BLaER1 treated with 17β-estradiol and CSF1 and Interleukin-3, amounts not matched to agents 10 nM and 100 nM (cell line): ENCODE measurements around the gene SLC66A1.

Source experiments
- H3K27ac ChIP-seq, 11 experiments: shearing (Covaris generic); formaldehyde crosslinking; 2 replicates each; pipeline ENCODE4 v1.8.1; 2022
- H3K27me3 ChIP-seq, 11 experiments: shearing (Covaris generic); formaldehyde crosslinking; 2 replicates each; pipeline ENCODE4 v1.8.1; 2022
- H3K36me3 ChIP-seq, 11 experiments: shearing (Covaris generic); formaldehyde crosslinking; 2 replicates each; pipeline ENCODE4 v1.8.1; 2022
- H3K4me1 ChIP-seq, 10 experiments: shearing (Covaris generic); formaldehyde crosslinking; 2 replicates each; pipeline ENCODE4 v1.8.1; 2022
- H3K4me2 ChIP-seq, 11 experiments: shearing (Covaris generic); formaldehyde crosslinking; 2 replicates each; pipeline ENCODE4 v1.8.1; 2022
- H3K4me3 ChIP-seq, 10 experiments: shearing (Covaris generic); formaldehyde crosslinking; 2 replicates each; pipeline ENCODE4 v1.8.1; 2022
- H3K9ac ChIP-seq, 11 experiments: shearing (Covaris generic); formaldehyde crosslinking; 2 replicates each; pipeline ENCODE4 v1.8.1; 2022
- H3K9me3 ChIP-seq, 11 experiments: shearing (Covaris generic); formaldehyde crosslinking; replicated peaks in 1 of 11; 2 replicates each; pipeline ENCODE4 v1.8.1; 2022
- H4K20me1 ChIP-seq, 11 experiments: shearing (Covaris generic); formaldehyde crosslinking; 2 replicates each; pipeline ENCODE4 v1.8.1; 2022
- Cebpa-rat ChIP-seq, 11 experiments: shearing (Covaris generic); IDR thresholded peaks; 2 replicates each; pipeline ENCODE4 v1.8.1; 2022

SLC66A1 gene

DNA sequence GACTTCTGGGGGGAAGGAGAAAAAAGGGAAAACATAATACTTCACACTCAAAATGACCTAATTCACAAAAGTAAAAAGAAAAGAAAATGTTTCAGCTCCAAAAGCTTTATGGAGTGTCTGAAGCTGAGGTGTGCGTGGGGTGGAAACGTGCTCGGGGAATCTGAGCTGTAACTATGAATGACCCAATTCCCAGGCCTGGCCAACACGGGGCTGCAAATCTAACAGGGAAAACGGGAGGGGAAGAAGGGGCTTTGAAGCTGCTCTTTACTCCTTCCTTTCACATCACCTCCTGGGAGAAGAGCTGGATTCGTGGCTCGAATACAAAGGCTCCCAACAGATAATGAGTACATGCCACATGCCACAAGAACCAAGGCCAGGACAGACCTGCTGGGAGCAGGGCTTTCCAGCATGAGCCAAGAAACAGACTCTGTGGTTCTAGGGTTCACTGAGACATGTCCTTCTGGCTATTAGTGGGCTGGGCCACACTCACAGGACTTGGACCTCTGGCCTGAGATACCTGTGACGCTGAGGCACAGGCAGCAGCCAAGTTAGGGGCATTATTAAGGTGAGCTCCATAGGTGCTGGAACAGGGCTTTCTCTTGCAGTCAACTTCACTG, 51.5 kb downstream of the SLC66A1 start:
- no peak overlapping the region for H3K4me2 ChIP-seq
- peaks cover 60 to 100% (median 98%) of the 10 kb centered on the region in 11 experiments for H4K20me1 ChIP-seq

GRCh38 chr1:19365721-19366120, 53.6 kb downstream of the SLC66A1 start:
- H3K27ac ChIP-seq = no peak overlapping the region
- H3K36me3 ChIP-seq = peaks cover under 1 to 100% (median 58%) of the 10 kb centered on the region in 11 experiments; a peak in 21 of 22 replicates
- H3K27me3 ChIP-seq = no peaks in the 10 kb centered on the region
- H3K4me1 ChIP-seq = peaks cover 4 to 48% (median 37%) of the 10 kb centered on the region in 10 experiments; a peak in 19 of 20 replicates
- H3K4me2 ChIP-seq = no peak overlapping the region
- no peaks in the 10 kb centered on the region for H3K9me3 ChIP-seq
- H4K20me1 ChIP-seq = peaks cover 48 to 100% (median 98%) of the 10 kb centered on the region in 11 experiments
- H3K9ac ChIP-seq = no peak overlapping the region
- TF ChIP-seq Cebpa-rat (IDR thresholded peaks at IDR 0.05) = no peak
- no peak overlapping the region for H3K4me3 ChIP-seq

More for the DNA sequence above, 51.5 kb downstream of the SLC66A1 start:
- Histone ChIP-seq H3K27me3 (no peaks in the 10 kb centered on the region), H3K27ac (no peak overlapping the region), H3K36me3 (peaks cover 7 to 99% (median 59%) of the 10 kb centered on the region in 11 experiments), H3K9ac (0 out of 22 replicates have a peak overlapping the region, but pooled peaks of 1 of the 11 experiments have one; percentile 29), H3K4me1 (peaks cover 0 to 48% (median 37%) of the 10 kb centered on the region in 10 experiments; a peak in 14 of 20 replicates), H3K9me3 (no peaks in the 10 kb centered on the region), H3K4me3 (no peak overlapping the region)
- no peak for TF ChIP-seq Cebpa-rat (IDR thresholded peaks at IDR 0.05)

DNA sequence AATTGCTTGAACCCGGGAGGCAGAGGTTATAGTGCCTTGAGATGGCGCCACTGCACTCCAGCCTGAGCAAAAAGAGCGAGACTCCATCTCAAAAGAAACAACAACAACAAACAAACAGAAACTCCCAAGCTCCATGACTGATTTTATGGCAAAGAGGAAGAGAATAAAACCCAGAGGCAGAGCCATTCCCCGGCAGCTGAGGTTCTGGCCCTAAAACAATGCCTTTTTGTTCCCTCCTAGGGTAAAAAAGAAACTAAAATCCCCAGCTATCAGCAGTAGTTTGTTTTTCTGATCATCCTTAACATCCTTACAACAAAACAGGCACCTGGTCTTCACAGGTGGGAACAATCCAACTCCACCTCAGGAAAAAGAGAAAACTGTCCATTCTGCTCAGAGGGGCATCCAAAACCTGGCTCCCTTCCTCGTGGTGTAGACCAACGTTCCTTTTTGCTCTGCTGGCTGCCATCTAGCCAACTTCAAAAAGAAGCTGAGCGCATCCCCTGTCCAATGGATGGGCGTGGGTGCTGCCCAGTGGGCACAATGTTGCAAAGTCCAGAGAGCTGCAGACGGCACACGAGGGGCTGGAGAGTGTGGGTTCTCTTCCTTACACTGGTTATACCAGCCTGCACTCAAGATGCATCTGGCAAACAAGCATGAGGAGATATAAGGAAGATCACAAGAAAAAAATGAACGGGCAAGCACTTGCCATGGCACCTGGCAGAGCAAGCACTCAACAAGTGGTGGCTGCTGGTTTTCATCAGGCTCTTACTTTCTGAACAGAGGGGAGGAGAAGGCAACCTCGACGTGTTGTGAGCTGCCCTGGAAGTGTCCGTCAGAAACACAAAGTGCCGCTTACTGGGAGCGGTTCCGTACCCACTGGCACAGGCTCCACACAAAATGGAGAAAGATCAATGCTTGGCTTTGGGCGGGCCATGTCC, 54.7 kb downstream of the SLC66A1 start:
- Histone ChIP-seq H3K27ac (no peak overlapping the region), H3K4me2 (no peak overlapping the region; a peak in 1 of 22 replicates), H3K27me3 (no peaks in the 10 kb centered on the region), H3K4me3 (no peak overlapping the region), H3K36me3 (peaks cover 12 to 100% (median 69%) of the 10 kb centered on the region in 11 experiments), H3K9ac (no peak overlapping the region), H3K9me3 (no peaks in the 10 kb centered on the region), H3K4me1 (peaks cover 12 to 42% (median 36%) of the 10 kb centered on the region in 10 experiments; a peak in 19 of 20 replicates), H4K20me1 (peaks cover 36 to 100% (median 98%) of the 10 kb centered on the region in 11 experiments)
- TF ChIP-seq Cebpa-rat (IDR thresholded peaks at IDR 0.05) = no peak

DNA sequence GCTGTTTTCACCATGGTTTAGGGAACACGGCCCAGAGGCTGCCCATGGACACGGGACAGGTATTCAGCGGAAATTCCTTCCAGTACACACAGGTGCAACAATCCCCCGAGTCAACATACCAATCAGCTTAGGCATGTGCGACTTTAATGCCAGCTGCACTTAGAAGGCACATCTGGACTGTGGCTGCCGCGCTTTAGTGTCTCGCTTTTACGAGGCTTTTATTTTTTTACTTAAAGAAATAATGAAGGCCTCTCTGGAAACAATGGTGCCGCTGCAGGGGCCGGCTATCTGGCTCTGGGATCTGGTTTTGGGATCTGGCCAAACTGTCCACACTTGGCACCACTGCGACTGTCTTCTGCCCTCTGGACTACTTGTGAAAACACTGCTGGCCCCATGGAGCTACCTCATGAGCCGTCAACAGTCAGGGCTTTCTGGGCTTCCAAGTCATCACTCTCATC, 55.5 kb downstream of the SLC66A1 start:
- no peaks in the 10 kb centered on the region for H3K27me3 ChIP-seq
- TF ChIP-seq Cebpa-rat (IDR thresholded peaks at IDR 0.05) = no peak
- H4K20me1 ChIP-seq = peaks cover 29 to 100% (median 98%) of the 10 kb centered on the region in 11 experiments
- no peak overlapping the region for H3K27ac ChIP-seq
- no peak overlapping the region for H3K9ac ChIP-seq
- no peaks in the 10 kb centered on the region for H3K9me3 ChIP-seq
- H3K4me1 ChIP-seq = peaks cover 12 to 35% (median 29%) of the 10 kb centered on the region in 10 experiments; a peak in 19 of 20 replicates
- peak overlapping the region in 1 of 11 experiments; percentile 3; a peak in 2 of 22 replicates for H3K4me2 ChIP-seq
- peaks cover 13 to 100% (median 72%) of the 10 kb centered on the region in 11 experiments for H3K36me3 ChIP-seq
- no peak overlapping the region for H3K4me3 ChIP-seq

DNA sequence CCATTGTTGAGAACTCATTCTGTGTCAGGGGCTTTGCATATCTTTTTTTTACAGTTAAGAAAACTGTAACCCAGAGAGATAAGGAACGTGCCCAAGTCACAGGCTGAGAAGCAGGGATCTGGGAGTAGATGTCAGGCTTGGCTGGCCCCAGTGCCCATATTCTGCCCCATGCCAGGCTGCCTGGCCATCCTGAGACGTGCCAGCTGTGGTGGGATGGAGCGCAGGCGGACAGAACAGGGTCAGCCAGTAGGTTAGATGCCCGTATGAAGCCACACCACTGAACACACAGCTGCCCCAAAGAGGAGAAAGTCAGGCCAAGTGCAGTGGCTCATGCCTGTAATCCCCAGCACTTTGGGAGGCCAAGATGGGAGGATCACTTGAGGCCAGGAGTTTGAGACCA, 55.9 kb downstream of the SLC66A1 start:
- no peak overlapping the region for H3K27ac ChIP-seq
- TF ChIP-seq Cebpa-rat (IDR thresholded peaks at IDR 0.05) = no peak
- H3K36me3 ChIP-seq = peaks cover 13 to 100% (median 72%) of the 10 kb centered on the region in 11 experiments
- H3K4me2 ChIP-seq = peak overlapping the region in 1 of 11 experiments; percentile 3; a peak in 2 of 22 replicates
- H3K9ac ChIP-seq = no peak overlapping the region
- no peaks in the 10 kb centered on the region for H3K9me3 ChIP-seq
- peaks cover 12 to 35% (median 26%) of the 10 kb centered on the region in 10 experiments; a peak in 19 of 20 replicates for H3K4me1 ChIP-seq
- H3K27me3 ChIP-seq = no peaks in the 10 kb centered on the region
- H4K20me1 ChIP-seq = peaks cover 25 to 100% (median 98%) of the 10 kb centered on the region in 11 experiments
- no peak overlapping the region for H3K4me3 ChIP-seq

DNA sequence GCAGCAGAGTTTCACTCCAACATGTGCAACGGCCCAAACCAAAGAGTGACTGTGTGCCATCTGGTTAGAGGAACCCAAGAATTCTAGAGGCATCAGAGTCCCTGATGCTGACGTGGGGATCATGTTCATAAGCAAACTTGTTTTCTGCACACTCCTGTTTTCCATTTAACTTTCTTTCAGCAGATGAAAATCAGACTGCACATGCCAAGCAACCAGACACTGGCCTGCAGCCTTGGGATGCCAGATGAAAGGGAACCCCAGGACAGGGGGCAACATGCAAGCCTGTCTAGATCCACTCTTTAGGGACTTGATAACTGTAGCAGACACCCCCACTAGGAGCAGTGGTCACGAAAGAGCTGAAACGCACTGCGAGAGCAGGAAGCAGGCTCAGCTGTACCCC, 56.8 kb downstream of the SLC66A1 start:
- Histone ChIP-seq H3K4me1 (peaks cover 12 to 40% (median 27%) of the 10 kb centered on the region in 10 experiments; a peak in 19 of 20 replicates), H3K4me3 (no peak overlapping the region), H3K9ac (no peak overlapping the region), H4K20me1 (peaks cover 18 to 100% (median 98%) of the 10 kb centered on the region in 11 experiments), H3K27ac (no peak overlapping the region), H3K36me3 (peaks cover 21 to 100% (median 72%) of the 10 kb centered on the region in 11 experiments), H3K4me2 (peak overlapping the region in 4 of 11 experiments; percentile 62 to 71 (median 65); a peak in 6 of 22 replicates), H3K27me3 (no peaks in the 10 kb centered on the region), H3K9me3 (no peaks in the 10 kb centered on the region)
- no peak for TF ChIP-seq Cebpa-rat (IDR thresholded peaks at IDR 0.05)

- no peaks in the 10 kb centered on the region for H3K27me3 ChIP-seq
- peak overlapping the region in 3 of 11 experiments; percentile 0 to 31 (median 30); a peak in 5 of 22 replicates for H3K9ac ChIP-seq
- H3K27ac ChIP-seq = peak overlapping the region in 1 of 11 experiments; percentile 17; a peak in 1 of 22 replicates
- peak overlapping the region in 9 of 11 experiments; percentile 26 to 71 (median 61); a peak in 16 of 22 replicates for H3K4me2 ChIP-seq
- no peak for TF ChIP-seq Cebpa-rat (IDR thresholded peaks at IDR 0.05)
- peaks cover 18 to 100% (median 98%) of the 10 kb centered on the region in 11 experiments for H4K20me1 ChIP-seq
- no peak overlapping the region for H3K4me3 ChIP-seq
- peaks cover 13 to 46% (median 32%) of the 10 kb centered on the region in 10 experiments; a peak in 19 of 20 replicates for H3K4me1 ChIP-seq
- H3K36me3 ChIP-seq = peaks cover 26 to 100% (median 72%) of the 10 kb centered on the region in 11 experiments
- H3K9me3 ChIP-seq = no peaks in the 10 kb centered on the region
These were observed 57.4 kb downstream of the SLC66A1 start for GRCh38 chr1:19369396-19370090.
